Nephron (organoid): ENCODE results near the gene MMP1.

Source experiments
- H3K27ac Mint-ChIP-seq, 3 experiments: 2 replicates each; pipeline ENCODE4 v1.8.0; 2020; ENCODE audit warnings: mixed read lengths in 3 of 3, mild to moderate bottlenecking in 2 of 3, moderate library complexity in 1 of 3
- H3K27me3 Mint-ChIP-seq: 2 replicates; pipeline ENCODE4 v1.8.0; 2021; ENCODE audit warnings: low read depth, mild to moderate bottlenecking, moderate library complexity, mixed read lengths
- H3K36me3 Mint-ChIP-seq: 2 replicates; pipeline ENCODE4 v1.8.0; 2020; ENCODE audit warnings: low read depth, mixed read lengths
- H3K4me1 Mint-ChIP-seq: 2 replicates; pipeline ENCODE4 v1.8.0; 2020; ENCODE audit warnings: mixed read lengths
- H3K4me3 Mint-ChIP-seq, 3 experiments: 2 replicates each; pipeline ENCODE4 v1.8.0; 2020; ENCODE audit warnings: mild to moderate bottlenecking in 3 of 3, mixed read lengths in 3 of 3, moderate library complexity in 2 of 3
- H3K9me3 Mint-ChIP-seq: 2 replicates; pipeline ENCODE4 v1.8.0; 2020; ENCODE audit warnings: mixed read lengths
- TF ChIP-seq, protein P1 (sequence below), 3 experiments: fragments of 200-600 bp; sonication (generic); IDR thresholded peaks; one replicate each; pipeline ENCODE4 v1.5.0; 2021; ENCODE audit warnings: antibody characterized with exemption in 3 of 3; ENCODE audit not compliant: unreplicated experiment in 3 of 3

Gene MMP1

GRCh38 chr11:102837156-102837555 lies 39.2 kb upstream of the MMP1 start:
- H3K36me3 Mint-ChIP-seq, result no peaks in the 10 kb centered on the region
- H3K9me3 Mint-ChIP-seq, result no peaks in the 10 kb centered on the region
- H3K27ac Mint-ChIP-seq, result no peak overlapping the region
- no peak overlapping the region for H3K4me3 Mint-ChIP-seq
- H3K4me1 Mint-ChIP-seq, result peaks cover 19% of the 10 kb centered on the region
- peaks cover 3% of the 10 kb centered on the region for H3K27me3 Mint-ChIP-seq
- TF ChIP-seq, protein P1, sequence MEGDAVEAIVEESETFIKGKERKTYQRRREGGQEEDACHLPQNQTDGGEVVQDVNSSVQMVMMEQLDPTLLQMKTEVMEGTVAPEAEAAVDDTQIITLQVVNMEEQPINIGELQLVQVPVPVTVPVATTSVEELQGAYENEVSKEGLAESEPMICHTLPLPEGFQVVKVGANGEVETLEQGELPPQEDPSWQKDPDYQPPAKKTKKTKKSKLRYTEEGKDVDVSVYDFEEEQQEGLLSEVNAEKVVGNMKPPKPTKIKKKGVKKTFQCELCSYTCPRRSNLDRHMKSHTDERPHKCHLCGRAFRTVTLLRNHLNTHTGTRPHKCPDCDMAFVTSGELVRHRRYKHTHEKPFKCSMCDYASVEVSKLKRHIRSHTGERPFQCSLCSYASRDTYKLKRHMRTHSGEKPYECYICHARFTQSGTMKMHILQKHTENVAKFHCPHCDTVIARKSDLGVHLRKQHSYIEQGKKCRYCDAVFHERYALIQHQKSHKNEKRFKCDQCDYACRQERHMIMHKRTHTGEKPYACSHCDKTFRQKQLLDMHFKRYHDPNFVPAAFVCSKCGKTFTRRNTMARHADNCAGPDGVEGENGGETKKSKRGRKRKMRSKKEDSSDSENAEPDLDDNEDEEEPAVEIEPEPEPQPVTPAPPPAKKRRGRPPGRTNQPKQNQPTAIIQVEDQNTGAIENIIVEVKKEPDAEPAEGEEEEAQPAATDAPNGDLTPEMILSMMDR (IDR thresholded peaks at IDR 0.05; ENCODE audit: unreplicated experiment in 3 of 3), result no peak

GRCh38 chr11:102836290-102836875 lies 38.4 kb upstream of the MMP1 start:
- H3K36me3 Mint-ChIP-seq, result no peaks in the 10 kb centered on the region
- peaks cover 19% of the 10 kb centered on the region for H3K4me1 Mint-ChIP-seq
- H3K27ac Mint-ChIP-seq, result no peak overlapping the region
- no peaks in the 10 kb centered on the region for H3K9me3 Mint-ChIP-seq
- TF ChIP-seq, protein P1 (IDR thresholded peaks at IDR 0.05; ENCODE audit: unreplicated experiment in 3 of 3), result no peak
- H3K27me3 Mint-ChIP-seq, result peaks cover 3% of the 10 kb centered on the region
- no peak overlapping the region for H3K4me3 Mint-ChIP-seq

DNA sequence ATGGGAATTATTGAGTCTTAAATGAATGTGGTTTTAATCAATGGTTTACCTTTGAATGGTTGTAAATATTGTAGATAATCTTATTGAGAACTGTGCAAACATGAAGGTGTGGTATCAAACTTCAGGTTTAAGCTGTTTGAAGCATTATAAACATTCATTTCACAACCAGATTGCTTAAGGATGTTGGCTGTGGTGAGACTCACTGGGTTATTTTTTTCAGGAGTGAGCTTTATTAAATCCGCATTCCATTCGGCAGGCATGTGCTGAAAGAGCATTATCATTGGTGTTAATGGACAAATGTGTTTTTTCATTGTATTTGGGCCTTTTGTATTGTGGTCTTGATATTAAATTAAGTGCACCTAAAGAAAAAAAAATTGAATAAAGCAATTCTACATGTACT lies 35.8 kb upstream of the MMP1 start:
- H3K4me3 Mint-ChIP-seq, result no peak overlapping the region
- peaks cover 19% of the 10 kb centered on the region for H3K4me1 Mint-ChIP-seq
- peaks cover 3% of the 10 kb centered on the region for H3K27me3 Mint-ChIP-seq

DNA sequence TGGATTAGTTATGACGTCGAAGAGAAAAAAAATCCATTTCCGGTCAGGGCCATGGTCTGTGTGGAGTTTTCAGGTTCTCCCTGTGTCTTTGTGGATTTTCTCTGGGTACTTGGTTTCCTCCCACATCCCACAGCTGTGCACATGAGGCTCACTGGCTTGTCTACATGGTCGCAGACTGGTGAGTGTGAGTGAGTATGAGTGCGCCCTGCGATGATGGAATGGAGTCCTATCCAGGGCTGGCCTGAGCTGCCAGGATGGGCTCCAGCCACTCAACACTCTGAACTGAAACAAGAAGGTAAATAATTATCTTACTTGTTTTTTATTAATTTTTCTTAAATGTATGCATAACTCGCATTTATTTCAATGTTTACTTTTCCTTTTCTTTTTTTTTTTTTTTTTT lies 34.7 kb upstream of the MMP1 start:
- TF ChIP-seq, protein P1 (IDR thresholded peaks at IDR 0.05; ENCODE audit: unreplicated experiment in 3 of 3), result no peak
- Mint-ChIP-seq H3K4me1 (peaks cover 19% of the 10 kb centered on the region), H3K9me3 (no peaks in the 10 kb centered on the region), H3K36me3 (no peaks in the 10 kb centered on the region), H3K4me3 (no peak overlapping the region), H3K27ac (no peak overlapping the region), H3K27me3 (no peaks in the 10 kb centered on the region)

More for the DNA sequence above, 35.8 kb upstream of the MMP1 start:
- no peaks in the 10 kb centered on the region for H3K9me3 Mint-ChIP-seq
- no peak overlapping the region for H3K27ac Mint-ChIP-seq
- TF ChIP-seq, protein P1 (IDR thresholded peaks at IDR 0.05; ENCODE audit: unreplicated experiment in 3 of 3), result no peak
- H3K36me3 Mint-ChIP-seq, result no peaks in the 10 kb centered on the region

DNA sequence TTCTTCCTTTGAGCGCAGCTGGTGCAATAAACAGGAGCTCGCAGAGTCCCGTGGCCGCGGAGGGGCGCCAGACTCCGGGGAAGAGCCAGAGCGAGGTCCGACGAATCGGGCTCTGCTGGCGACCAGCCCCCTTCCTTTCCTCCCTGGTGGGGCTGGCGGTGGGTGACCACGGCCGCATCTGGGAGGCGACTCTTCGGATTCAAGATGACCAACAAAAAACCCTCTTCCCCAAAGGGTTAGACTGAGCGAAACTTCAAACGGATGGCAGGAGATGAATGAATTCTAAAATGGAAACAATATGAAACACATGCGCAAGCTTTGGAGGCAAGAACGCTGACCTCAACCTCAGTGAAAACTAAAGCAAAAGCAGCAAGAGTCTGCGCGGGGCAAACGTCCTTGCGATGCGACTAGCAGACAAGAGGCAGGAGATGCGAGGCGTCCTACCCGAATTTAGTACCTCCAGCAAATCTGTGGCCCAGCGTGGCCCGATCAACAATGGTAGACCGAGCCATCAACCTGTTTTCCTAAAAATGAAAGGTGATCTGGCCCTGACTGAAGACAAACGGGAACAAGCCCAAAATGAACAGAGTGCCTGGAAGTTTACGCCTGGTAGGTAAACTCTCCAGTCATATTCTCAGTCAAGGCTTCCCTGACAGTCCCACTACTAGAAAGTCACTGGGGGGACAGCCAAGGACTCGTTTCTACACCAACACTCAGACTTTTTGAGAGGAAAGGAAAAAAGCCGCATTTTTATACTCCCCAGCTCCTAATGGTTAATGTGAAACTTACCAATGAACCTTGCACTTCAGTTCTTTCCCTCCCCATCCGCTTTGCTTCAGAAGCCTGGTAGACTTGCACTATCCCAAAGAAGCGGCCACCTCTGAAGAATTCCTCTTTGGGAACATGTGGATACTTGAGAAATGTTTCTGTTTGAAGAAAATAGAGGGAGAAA lies 33.8 kb upstream of the MMP1 start:
- Mint-ChIP-seq H3K36me3 (no peaks in the 10 kb centered on the region), H3K9me3 (peaks cover 4% of the 10 kb centered on the region), H3K27ac (peak overlapping the region in 1 of 3 experiments; percentile 70), H3K4me3 (no peak overlapping the region), H3K27me3 (no peaks in the 10 kb centered on the region), H3K4me1 (peaks cover 13% of the 10 kb centered on the region)
- TF ChIP-seq, protein P1 (IDR thresholded peaks at IDR 0.05; ENCODE audit: unreplicated experiment in 3 of 3), result no peak
